ENCODE results near the gene SNAP25.

The SNAP25 gene

GRCh38 chr20:10213526-10213925 is 5.1 kb upstream of the SNAP25 start:
- Histone ChIP-seq H4K20me1 (ENCODE audit: low read depth, low read length) (no peaks in the 10 kb centered on the region), H3K4me2 (ENCODE audit: low read depth, low read length, poor library complexity, severe bottlenecking) (no peak overlapping the region), H3K36me3 (ENCODE audit: low read length) (no peaks in the 10 kb centered on the region), H3K27me3 (ENCODE audit: low read length) (no peaks in the 10 kb centered on the region), H3K9ac (ENCODE audit: low read length) (no peak overlapping the region), H2AFZ (ENCODE audit: low read depth, low read length, severe bottlenecking) (no peak overlapping the region), H3F3A (ENCODE audit: insufficient read depth) (no peaks in the 10 kb centered on the region), H3K4me3 (ENCODE audit: insufficient read depth, low read length, poor library complexity, severe bottlenecking) (no peak overlapping the region), H3K79me2 (ENCODE audit: insufficient read depth, low read length) (no peaks in the 10 kb centered on the region), H3K9me3 (ENCODE audit: insufficient read depth, low read length) (no peaks in the 10 kb centered on the region), H3K9me2 (replicated peaks; ENCODE audit: insufficient read depth, low read length) (no peaks in the 10 kb centered on the region), H3K27ac (ENCODE audit: low read depth, low read length) (no peak overlapping the region)
- TF ChIP-seq EZH2phosphoT487 (conservative IDR thresholded peaks at IDR 0.05; ENCODE audit: low read length), result no peak
- TF ChIP-seq CTCF (IDR thresholded peaks at IDR 0.05; ENCODE audit: insufficient read depth, low read length, poor library complexity, severe bottlenecking), result no peak

GRCh38 chr20:10216146-10216791 is 2.4 kb upstream of the SNAP25 start:
- no peak for TF ChIP-seq EZH2phosphoT487 (conservative IDR thresholded peaks at IDR 0.05; ENCODE audit: low read length)
- TF ChIP-seq CTCF (IDR thresholded peaks at IDR 0.05; ENCODE audit: insufficient read depth, low read length, poor library complexity, severe bottlenecking), result no peak
- Histone ChIP-seq H3K27ac (ENCODE audit: low read depth, low read length) (no peak overlapping the region), H3K4me3 (ENCODE audit: insufficient read depth, low read length, poor library complexity, severe bottlenecking) (no peak overlapping the region), H4K20me1 (ENCODE audit: low read depth, low read length) (no peaks in the 10 kb centered on the region), H3K9me2 (replicated peaks; ENCODE audit: insufficient read depth, low read length) (no peaks in the 10 kb centered on the region), H2AFZ (ENCODE audit: low read depth, low read length, severe bottlenecking) (no peak overlapping the region), H3K4me2 (ENCODE audit: low read depth, low read length, poor library complexity, severe bottlenecking) (no peak overlapping the region), H3F3A (ENCODE audit: insufficient read depth) (no peaks in the 10 kb centered on the region), H3K9ac (ENCODE audit: low read length) (no peak overlapping the region), H3K9me3 (ENCODE audit: insufficient read depth, low read length) (no peaks in the 10 kb centered on the region), H3K79me2 (ENCODE audit: insufficient read depth, low read length) (no peaks in the 10 kb centered on the region), H3K36me3 (ENCODE audit: low read length) (no peaks in the 10 kb centered on the region), H3K27me3 (ENCODE audit: low read length) (no peaks in the 10 kb centered on the region)

- Histone ChIP-seq H3K9me3 (ENCODE audit: insufficient read depth, low read length) (no peaks in the 10 kb centered on the region), H3F3A (ENCODE audit: insufficient read depth) (no peaks in the 10 kb centered on the region), H2AFZ (ENCODE audit: low read depth, low read length, severe bottlenecking) (no peak overlapping the region), H3K79me2 (ENCODE audit: insufficient read depth, low read length) (no peaks in the 10 kb centered on the region), H3K4me2 (ENCODE audit: low read depth, low read length, poor library complexity, severe bottlenecking) (no peak overlapping the region), H3K4me3 (ENCODE audit: insufficient read depth, low read length, poor library complexity, severe bottlenecking) (no peak overlapping the region), H3K27ac (ENCODE audit: low read depth, low read length) (no peak overlapping the region), H3K9ac (ENCODE audit: low read length) (no peak overlapping the region), H4K20me1 (ENCODE audit: low read depth, low read length) (no peaks in the 10 kb centered on the region), H3K36me3 (ENCODE audit: low read length) (no peaks in the 10 kb centered on the region), H3K27me3 (ENCODE audit: low read length) (no peaks in the 10 kb centered on the region), H3K9me2 (replicated peaks; ENCODE audit: insufficient read depth, low read length) (no peaks in the 10 kb centered on the region)
- TF ChIP-seq EZH2phosphoT487 (conservative IDR thresholded peaks at IDR 0.05; ENCODE audit: low read length) (no peak), CTCF (IDR thresholded peaks at IDR 0.05; ENCODE audit: insufficient read depth, low read length, poor library complexity, severe bottlenecking) (no peak)
Measured at GRCh38 chr20:10217721-10218410, 764 bp upstream of the SNAP25 start.
